Measurements from ENCODE around the gene RELL1.

Gene RELL1

DNA sequence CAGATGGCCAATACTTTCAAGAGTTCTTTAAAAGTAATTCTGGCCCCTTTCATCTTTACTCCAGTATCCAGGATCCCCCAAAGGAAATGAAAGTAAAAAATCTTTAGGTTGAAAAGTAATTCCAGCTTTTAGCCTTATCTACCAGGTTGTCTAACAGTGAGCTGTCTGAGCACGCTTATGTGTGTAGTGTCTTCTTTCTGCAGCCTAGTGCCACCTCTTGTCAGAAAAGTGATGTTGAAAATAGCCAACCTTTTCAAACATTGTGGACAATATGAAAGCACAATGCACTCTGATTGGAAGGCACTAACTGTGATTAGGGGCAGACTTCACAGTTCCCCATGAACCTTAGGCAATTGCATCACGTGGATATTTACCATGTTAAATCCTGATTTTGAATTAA is 92.1 kb downstream of the RELL1 start:
- Histone ChIP-seq H3K9me3 (ENCODE audit: control insufficient read depth, low read length) (no peaks in the 10 kb centered on the region), H3K4me3 (ENCODE audit: insufficient read depth, low read depth, low read length, poor library complexity, severe bottlenecking) (no peak overlapping the region), H3K27me3 (replicated peaks; ENCODE audit: control insufficient read depth, insufficient read depth, low read length, poor library complexity, severe bottlenecking) (no peaks in the 10 kb centered on the region), H3K4me1 (ENCODE audit: control insufficient read depth, insufficient read depth, low read length, poor library complexity, severe bottlenecking) (no peaks in the 10 kb centered on the region), H3K27ac (ENCODE audit: insufficient read depth, low read length, poor library complexity, severe bottlenecking) (no peak overlapping the region), H3K36me3 (ENCODE audit: control insufficient read depth, insufficient read depth, low read length) (no peaks in the 10 kb centered on the region)
- DNase-seq = no peak

DNA sequence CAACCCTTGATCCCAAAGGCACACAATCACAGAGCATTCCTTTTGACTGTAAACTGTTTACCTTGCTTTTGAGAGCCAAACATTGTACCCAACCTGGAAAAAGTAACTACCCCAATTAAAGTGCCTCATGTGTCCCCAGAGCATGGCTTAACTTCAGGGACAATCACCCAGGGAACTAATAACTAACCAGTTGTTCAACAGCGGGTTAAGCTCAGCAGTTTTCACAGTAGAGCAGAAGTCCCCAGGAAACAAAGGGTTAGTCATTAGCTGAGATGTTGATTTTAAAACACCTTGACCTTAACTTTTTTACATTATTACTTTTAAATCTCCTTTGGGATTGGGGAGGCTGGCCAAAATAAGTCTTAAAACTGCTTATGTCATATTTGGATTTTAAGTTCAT is 94.8 kb downstream of the RELL1 start:
- H3K4me3 ChIP-seq (ENCODE audit: insufficient read depth, low read depth, low read length, poor library complexity, severe bottlenecking) = no peak overlapping the region
- no peaks in the 10 kb centered on the region for H3K9me3 ChIP-seq (ENCODE audit: control insufficient read depth, low read length)
- H3K4me1 ChIP-seq (ENCODE audit: control insufficient read depth, insufficient read depth, low read length, poor library complexity, severe bottlenecking) = no peaks in the 10 kb centered on the region
- H3K27me3 ChIP-seq (replicated peaks; ENCODE audit: control insufficient read depth, insufficient read depth, low read length, poor library complexity, severe bottlenecking) = no peaks in the 10 kb centered on the region
- DNase-seq = no peak
- H3K36me3 ChIP-seq (ENCODE audit: control insufficient read depth, insufficient read depth, low read length) = no peaks in the 10 kb centered on the region
- no peak overlapping the region for H3K27ac ChIP-seq (ENCODE audit: insufficient read depth, low read length, poor library complexity, severe bottlenecking)

DNA sequence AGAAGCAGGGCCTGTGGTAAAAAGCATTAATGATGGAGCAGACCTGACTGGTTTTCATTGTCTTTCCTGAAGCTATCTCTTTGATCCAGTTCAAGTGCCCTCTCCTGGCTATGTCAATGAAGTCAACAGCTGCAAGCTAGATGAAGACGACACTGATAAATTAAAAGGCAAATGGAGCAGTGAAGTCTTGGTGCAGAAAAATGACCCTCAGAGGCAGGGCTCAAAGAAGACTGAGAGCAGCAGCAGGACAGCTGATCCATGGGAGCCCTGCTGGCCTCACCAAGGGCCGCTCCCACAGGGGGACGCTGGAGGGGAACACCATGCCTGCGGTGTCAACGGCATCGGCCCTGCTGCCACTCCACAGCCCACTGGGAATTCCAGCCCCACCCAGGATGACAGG is 96.2 kb downstream of the RELL1 start:
- DNase-seq = no peak
- no peaks in the 10 kb centered on the region for H3K27me3 ChIP-seq (replicated peaks; ENCODE audit: control insufficient read depth, insufficient read depth, low read length, poor library complexity, severe bottlenecking)
- no peaks in the 10 kb centered on the region for H3K36me3 ChIP-seq (ENCODE audit: control insufficient read depth, insufficient read depth, low read length)
- no peaks in the 10 kb centered on the region for H3K4me1 ChIP-seq (ENCODE audit: control insufficient read depth, insufficient read depth, low read length, poor library complexity, severe bottlenecking)
- no peak overlapping the region for H3K4me3 ChIP-seq (ENCODE audit: insufficient read depth, low read depth, low read length, poor library complexity, severe bottlenecking)
- H3K9me3 ChIP-seq (ENCODE audit: control insufficient read depth, low read length) = no peaks in the 10 kb centered on the region
- H3K27ac ChIP-seq (ENCODE audit: insufficient read depth, low read length, poor library complexity, severe bottlenecking) = no peak overlapping the region

DNA sequence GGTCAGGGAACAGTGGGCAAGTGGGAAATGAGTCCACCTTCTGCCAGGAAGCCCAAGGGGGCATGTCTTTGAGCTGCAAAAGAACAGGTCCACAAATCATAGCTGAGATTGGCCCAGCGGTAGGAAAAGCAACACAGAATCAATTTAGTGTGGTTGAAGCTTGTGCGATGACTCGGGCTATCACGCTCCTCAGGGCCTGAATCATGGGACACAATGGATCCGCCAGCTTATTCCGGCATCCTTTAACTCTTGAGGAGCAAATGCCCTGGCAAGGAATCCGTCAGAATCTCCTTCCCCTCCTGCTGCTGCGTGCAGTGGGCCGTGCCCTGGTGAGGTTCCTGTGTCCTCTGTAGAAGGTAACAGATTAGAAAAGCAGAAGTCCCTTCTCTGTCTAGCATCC is 98.0 kb downstream of the RELL1 start:
- Histone ChIP-seq H3K4me1 (ENCODE audit: control insufficient read depth, insufficient read depth, low read length, poor library complexity, severe bottlenecking) (no peaks in the 10 kb centered on the region), H3K27ac (ENCODE audit: insufficient read depth, low read length, poor library complexity, severe bottlenecking) (no peak overlapping the region), H3K36me3 (ENCODE audit: control insufficient read depth, insufficient read depth, low read length) (no peaks in the 10 kb centered on the region), H3K4me3 (ENCODE audit: insufficient read depth, low read depth, low read length, poor library complexity, severe bottlenecking) (no peak overlapping the region), H3K9me3 (ENCODE audit: control insufficient read depth, low read length) (no peaks in the 10 kb centered on the region), H3K27me3 (replicated peaks; ENCODE audit: control insufficient read depth, insufficient read depth, low read length, poor library complexity, severe bottlenecking) (no peaks in the 10 kb centered on the region)
- no peak for DNase-seq

DNA sequence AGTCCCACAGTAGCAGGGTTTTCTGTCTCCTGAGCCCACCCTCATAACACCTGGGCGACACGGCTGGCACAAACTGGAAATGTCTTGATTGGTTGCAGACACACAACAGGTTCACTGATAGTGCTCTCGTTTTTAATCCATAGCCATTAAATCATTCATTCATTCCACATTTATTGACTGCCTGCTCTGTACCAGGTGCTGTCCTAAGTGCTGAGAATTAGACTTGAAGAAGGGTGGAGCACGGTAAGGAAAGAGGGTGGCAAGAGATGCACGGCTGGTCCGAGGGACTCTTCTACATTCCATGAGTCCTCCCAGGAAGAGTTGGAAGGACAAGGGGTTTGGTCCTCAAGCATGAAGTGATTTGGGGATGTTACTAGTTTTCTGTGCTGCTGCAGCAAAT is 100.0 kb downstream of the RELL1 start:
- no peaks in the 10 kb centered on the region for H3K36me3 ChIP-seq (ENCODE audit: control insufficient read depth, insufficient read depth, low read length)
- peaks cover 4% of the 10 kb centered on the region for H3K9me3 ChIP-seq (ENCODE audit: control insufficient read depth, low read length)
- H3K4me1 ChIP-seq (ENCODE audit: control insufficient read depth, insufficient read depth, low read length, poor library complexity, severe bottlenecking) = no peaks in the 10 kb centered on the region
- DNase-seq = no peak
- no peak overlapping the region for H3K4me3 ChIP-seq (ENCODE audit: insufficient read depth, low read depth, low read length, poor library complexity, severe bottlenecking)
- H3K27me3 ChIP-seq (replicated peaks; ENCODE audit: control insufficient read depth, insufficient read depth, low read length, poor library complexity, severe bottlenecking) = no peaks in the 10 kb centered on the region
- no peak overlapping the region for H3K27ac ChIP-seq (ENCODE audit: insufficient read depth, low read length, poor library complexity, severe bottlenecking)

DNA sequence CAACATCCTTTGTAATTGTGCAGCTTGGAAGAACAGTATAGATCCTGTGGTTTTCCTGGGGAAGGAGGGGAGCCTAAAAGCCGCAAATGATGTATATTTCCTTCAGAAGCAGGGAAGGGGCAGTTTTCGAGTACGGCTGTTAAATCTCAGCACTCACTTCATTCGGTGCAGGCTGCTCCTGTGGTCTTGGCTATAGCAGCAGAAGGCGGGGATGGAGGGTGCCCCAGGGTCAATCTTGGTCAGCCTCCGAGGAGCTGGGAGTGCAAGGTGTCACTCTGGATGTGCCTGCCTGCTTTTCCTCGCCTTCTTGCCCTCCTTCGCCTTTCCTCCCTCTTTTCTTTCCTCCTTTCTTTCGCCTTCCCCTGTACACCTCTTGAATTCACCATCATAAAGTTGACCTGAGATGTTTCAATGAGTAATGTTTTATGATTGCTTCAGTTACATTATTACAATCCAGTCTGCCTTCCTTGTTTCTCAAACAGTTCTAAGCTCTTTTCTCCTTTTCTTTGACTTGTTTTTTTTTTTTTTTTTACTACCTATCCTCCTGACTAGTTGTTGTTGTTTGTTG is 101.6 kb downstream of the RELL1 start:
- peaks cover 14% of the 10 kb centered on the region for H3K9me3 ChIP-seq (ENCODE audit: control insufficient read depth, low read length)
- no peaks in the 10 kb centered on the region for H3K4me1 ChIP-seq (ENCODE audit: control insufficient read depth, insufficient read depth, low read length, poor library complexity, severe bottlenecking)
- H3K27ac ChIP-seq (ENCODE audit: insufficient read depth, low read length, poor library complexity, severe bottlenecking) = no peak overlapping the region
- no peak overlapping the region for H3K4me3 ChIP-seq (ENCODE audit: insufficient read depth, low read depth, low read length, poor library complexity, severe bottlenecking)
- no peak for DNase-seq
- H3K36me3 ChIP-seq (ENCODE audit: control insufficient read depth, insufficient read depth, low read length) = no peaks in the 10 kb centered on the region
- H3K27me3 ChIP-seq (replicated peaks; ENCODE audit: control insufficient read depth, insufficient read depth, low read length, poor library complexity, severe bottlenecking) = no peaks in the 10 kb centered on the region

DNA sequence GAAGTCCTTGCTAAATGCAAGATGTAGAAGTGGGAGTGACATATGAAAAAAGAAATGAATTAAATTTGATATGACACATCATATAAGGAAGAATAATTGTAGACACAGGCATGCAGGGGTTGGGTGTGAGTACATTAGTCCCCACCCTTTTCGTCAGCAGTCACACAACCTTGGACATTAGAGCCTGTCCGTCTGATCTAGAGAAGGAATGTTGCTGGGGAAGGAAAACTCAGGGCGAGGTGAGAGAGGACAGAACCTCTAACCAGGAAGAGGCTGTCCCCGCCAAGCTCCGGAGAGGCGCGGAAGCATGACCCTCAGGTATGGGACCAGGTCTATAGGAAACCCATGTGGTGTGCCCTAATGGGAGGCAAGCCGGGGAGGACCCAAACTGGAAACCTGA is 102.1 kb downstream of the RELL1 start:
- H3K9me3 ChIP-seq (ENCODE audit: control insufficient read depth, low read length) = peaks cover 14% of the 10 kb centered on the region
- H3K27me3 ChIP-seq (replicated peaks; ENCODE audit: control insufficient read depth, insufficient read depth, low read length, poor library complexity, severe bottlenecking) = no peaks in the 10 kb centered on the region
- DNase-seq = no peak
- no peaks in the 10 kb centered on the region for H3K36me3 ChIP-seq (ENCODE audit: control insufficient read depth, insufficient read depth, low read length)
- H3K27ac ChIP-seq (ENCODE audit: insufficient read depth, low read length, poor library complexity, severe bottlenecking) = no peak overlapping the region
- no peak overlapping the region for H3K4me3 ChIP-seq (ENCODE audit: insufficient read depth, low read depth, low read length, poor library complexity, severe bottlenecking)
- no peaks in the 10 kb centered on the region for H3K4me1 ChIP-seq (ENCODE audit: control insufficient read depth, insufficient read depth, low read length, poor library complexity, severe bottlenecking)

DNA sequence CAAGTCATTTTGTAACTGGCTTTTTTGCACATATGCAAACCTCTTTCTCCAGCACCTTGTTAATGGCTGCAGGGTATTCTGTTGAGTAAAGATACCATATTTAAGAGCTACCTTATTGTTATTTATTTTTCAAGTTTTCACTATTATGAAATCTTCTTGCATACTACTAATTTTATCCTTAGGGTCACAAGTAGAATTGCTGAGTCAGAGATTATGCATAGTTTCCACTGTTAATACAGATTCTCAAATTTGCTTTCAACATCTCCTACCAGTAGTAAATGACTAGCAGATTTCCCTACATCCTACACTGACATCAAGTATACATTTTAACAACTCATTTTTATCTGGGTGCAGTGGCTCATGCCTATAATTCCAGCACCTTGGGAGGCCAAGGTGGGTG is 112.6 kb downstream of the RELL1 start:
- no peak overlapping the region for H3K4me3 ChIP-seq (ENCODE audit: insufficient read depth, low read depth, low read length, poor library complexity, severe bottlenecking)
- no peaks in the 10 kb centered on the region for H3K36me3 ChIP-seq (ENCODE audit: control insufficient read depth, insufficient read depth, low read length)
- no peak for DNase-seq
- H3K27ac ChIP-seq (ENCODE audit: insufficient read depth, low read length, poor library complexity, severe bottlenecking) = no peak overlapping the region
- no peaks in the 10 kb centered on the region for H3K9me3 ChIP-seq (ENCODE audit: control insufficient read depth, low read length)
- H3K4me1 ChIP-seq (ENCODE audit: control insufficient read depth, insufficient read depth, low read length, poor library complexity, severe bottlenecking) = no peaks in the 10 kb centered on the region
- H3K27me3 ChIP-seq (replicated peaks; ENCODE audit: control insufficient read depth, insufficient read depth, low read length, poor library complexity, severe bottlenecking) = no peaks in the 10 kb centered on the region

DNA sequence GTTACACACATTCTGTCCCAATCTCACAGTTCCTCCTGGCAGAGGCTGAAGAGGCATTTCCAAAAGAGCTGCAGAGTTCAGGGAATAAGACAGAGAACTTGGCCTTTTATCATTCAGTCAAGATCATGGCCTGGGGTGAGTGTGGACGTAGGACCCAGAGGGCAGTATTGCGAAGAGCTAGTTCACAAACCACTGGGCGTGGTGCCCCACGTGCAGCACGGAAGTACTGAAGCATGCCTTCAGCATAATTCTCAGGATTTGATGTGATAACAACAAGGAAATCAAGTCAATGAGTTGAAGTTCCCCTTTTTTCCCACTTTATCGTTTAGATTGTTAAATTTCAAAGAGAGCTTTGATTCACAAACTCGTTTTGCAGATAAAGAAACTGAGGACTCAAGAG is 117.7 kb downstream of the RELL1 start:
- H3K36me3 ChIP-seq (ENCODE audit: control insufficient read depth, insufficient read depth, low read length) = no peaks in the 10 kb centered on the region
- no peaks in the 10 kb centered on the region for H3K9me3 ChIP-seq (ENCODE audit: control insufficient read depth, low read length)
- H3K4me1 ChIP-seq (ENCODE audit: control insufficient read depth, insufficient read depth, low read length, poor library complexity, severe bottlenecking) = no peaks in the 10 kb centered on the region
- H3K27ac ChIP-seq (ENCODE audit: insufficient read depth, low read length, poor library complexity, severe bottlenecking) = no peak overlapping the region
- H3K4me3 ChIP-seq (ENCODE audit: insufficient read depth, low read depth, low read length, poor library complexity, severe bottlenecking) = no peak overlapping the region
- no peaks in the 10 kb centered on the region for H3K27me3 ChIP-seq (replicated peaks; ENCODE audit: control insufficient read depth, insufficient read depth, low read length, poor library complexity, severe bottlenecking)
- DNase-seq = no peak

DNA sequence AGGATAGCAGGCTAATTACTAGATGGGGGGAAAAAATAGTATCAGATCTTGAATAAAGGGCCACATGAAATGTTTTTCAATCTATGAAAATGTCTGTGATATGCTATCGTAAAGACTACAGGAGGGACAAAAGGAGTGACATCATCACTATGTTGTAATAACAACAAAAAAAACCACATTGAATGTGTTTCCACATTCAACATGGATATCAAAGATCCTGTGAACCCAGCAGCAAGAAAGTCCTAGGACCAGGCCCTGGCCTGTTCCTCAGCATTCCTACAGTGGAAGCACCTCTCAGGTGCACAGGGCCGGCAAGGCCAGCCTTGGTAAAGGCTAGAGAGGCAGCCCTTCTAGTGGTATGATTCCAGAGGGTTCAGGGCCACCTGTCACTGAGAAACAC is 118.3 kb downstream of the RELL1 start:
- H3K4me1 ChIP-seq (ENCODE audit: control insufficient read depth, insufficient read depth, low read length, poor library complexity, severe bottlenecking) = no peaks in the 10 kb centered on the region
- H3K4me3 ChIP-seq (ENCODE audit: insufficient read depth, low read depth, low read length, poor library complexity, severe bottlenecking) = no peak overlapping the region
- H3K9me3 ChIP-seq (ENCODE audit: control insufficient read depth, low read length) = no peaks in the 10 kb centered on the region
- H3K27ac ChIP-seq (ENCODE audit: insufficient read depth, low read length, poor library complexity, severe bottlenecking) = no peak overlapping the region
- H3K27me3 ChIP-seq (replicated peaks; ENCODE audit: control insufficient read depth, insufficient read depth, low read length, poor library complexity, severe bottlenecking) = no peaks in the 10 kb centered on the region
- DNase-seq = no peak
- no peaks in the 10 kb centered on the region for H3K36me3 ChIP-seq (ENCODE audit: control insufficient read depth, insufficient read depth, low read length)

DNA sequence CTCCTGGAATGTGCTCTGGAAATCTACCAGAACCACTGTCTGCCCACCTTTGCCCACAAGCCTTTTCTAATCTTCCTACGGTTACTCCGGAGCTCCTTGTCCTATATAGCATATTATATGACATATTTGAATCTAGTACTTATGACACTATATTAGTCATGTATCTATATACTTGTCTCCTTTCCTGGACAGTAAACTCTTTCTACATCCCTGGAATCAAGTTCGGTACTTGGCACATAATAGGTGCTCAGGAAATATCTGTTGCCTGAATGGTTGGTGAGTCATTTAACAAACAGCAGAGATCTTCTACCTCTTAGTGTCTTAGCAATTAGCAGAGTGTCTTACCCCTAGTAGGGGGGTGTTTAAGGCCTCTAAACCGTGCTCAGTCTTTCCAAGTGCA is 123.6 kb downstream of the RELL1 start:
- no peaks in the 10 kb centered on the region for H3K27me3 ChIP-seq (replicated peaks; ENCODE audit: control insufficient read depth, insufficient read depth, low read length, poor library complexity, severe bottlenecking)
- DNase-seq = no peak
- no peaks in the 10 kb centered on the region for H3K4me1 ChIP-seq (ENCODE audit: control insufficient read depth, insufficient read depth, low read length, poor library complexity, severe bottlenecking)
- no peaks in the 10 kb centered on the region for H3K9me3 ChIP-seq (ENCODE audit: control insufficient read depth, low read length)
- no peaks in the 10 kb centered on the region for H3K36me3 ChIP-seq (ENCODE audit: control insufficient read depth, insufficient read depth, low read length)
- no peak overlapping the region for H3K27ac ChIP-seq (ENCODE audit: insufficient read depth, low read length, poor library complexity, severe bottlenecking)
- no peak overlapping the region for H3K4me3 ChIP-seq (ENCODE audit: insufficient read depth, low read depth, low read length, poor library complexity, severe bottlenecking)
